ENCODE data around the gene PKP3.
"Not testable (repeated sequence)": the region's sequence is repeated elsewhere in the genome, so short reads cannot be mapped to it uniquely, and the experiment has no call there.

The PKP3 gene

GRCh38 chr11:377883-378500 is 16.0 kb upstream of the PKP3 start:
- no peak for DNase-seq

- DNase-seq: no peak
These were observed 14.6 kb upstream of the PKP3 start for GRCh38 chr11:379205-380094.

GRCh38 chr11:380095-380480 is 13.9 kb upstream of the PKP3 start:
- DNase-seq: no peak

- DNase-seq: no peak
These were observed 13.5 kb upstream of the PKP3 start for GRCh38 chr11:380491-380890.

GRCh38 chr11:380996-381395 is 13.0 kb upstream of the PKP3 start:
- no peak for DNase-seq

GRCh38 chr11:381501-382072 is 12.4 kb upstream of the PKP3 start:
- DNase-seq: no peak

GRCh38 chr11:382081-382629 is 11.9 kb upstream of the PKP3 start:
- no peak for DNase-seq

- no peak for DNase-seq
These were observed 10.6 kb upstream of the PKP3 start for GRCh38 chr11:383431-383830.

GRCh38 chr11:384511-384910 is 9.5 kb upstream of the PKP3 start:
- no peak for DNase-seq

- no peak for DNase-seq
These were observed 8.2 kb upstream of the PKP3 start for GRCh38 chr11:385594-386351.

- DNase-seq: no peak
These were observed 7.5 kb upstream of the PKP3 start for GRCh38 chr11:386483-386882.

GRCh38 chr11:387193-387793 is 6.7 kb upstream of the PKP3 start:
- no peak for DNase-seq

GRCh38 chr11:389369-389768 is 4.6 kb upstream of the PKP3 start:
- not testable (repeated sequence) for DNase-seq

GRCh38 chr11:390175-390574 is 3.8 kb upstream of the PKP3 start:
- no peak for DNase-seq

- no peak for DNase-seq
These were observed 2.6 kb upstream of the PKP3 start for GRCh38 chr11:391117-392017.

GRCh38 chr11:392102-392777 is 1.8 kb upstream of the PKP3 start:
- DNase-seq: no peak

GRCh38 chr11:393219-394033 is 583 bp upstream of the PKP3 start:
- DNase-seq: no peak

GRCh38 chr11:394858-395655 is 1.0 kb downstream of the PKP3 start:
- no peak for DNase-seq

- no peak for DNase-seq
These were observed 1.9 kb downstream of the PKP3 start for GRCh38 chr11:395866-396265.
